CD4-positive, alpha-beta T cell treated with Interleukin-17A for 1 hour (primary cell): ENCODE measurements around the gene MYO7B.

Experiments used
- DNase-seq: peaks from one replicate; pipeline ENCODE4 v3.0.0-alpha.2; 2020

The MYO7B gene

DNA sequence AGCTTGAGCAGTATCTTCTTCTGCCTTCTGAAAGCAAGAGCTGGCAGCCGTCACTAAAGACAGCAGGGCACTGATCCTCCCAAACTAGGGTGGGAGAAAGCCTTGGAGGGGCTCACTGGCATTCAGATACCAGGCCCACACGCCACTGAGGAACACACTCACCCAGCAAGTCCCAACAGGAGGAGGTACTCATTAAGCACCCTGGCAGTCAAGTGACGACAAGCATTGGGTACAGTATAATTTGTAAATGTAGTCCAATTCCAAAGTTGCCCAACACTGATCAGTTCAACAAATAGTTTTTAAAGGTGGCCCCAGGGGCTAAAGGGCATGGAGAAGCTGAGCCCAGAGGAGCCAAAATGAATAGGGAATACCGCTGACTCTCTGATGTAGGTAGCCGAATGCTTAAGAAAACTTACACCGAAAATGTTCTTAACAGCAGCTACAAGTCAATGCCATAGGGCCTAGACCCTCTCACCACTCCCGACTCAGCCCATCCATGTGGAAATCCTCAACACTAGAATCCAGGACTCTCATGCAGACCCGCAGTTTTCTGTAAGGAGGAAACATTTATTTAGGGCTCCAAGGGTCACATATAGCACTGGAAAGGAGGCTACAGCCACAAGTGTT, 129.9 kb downstream of the MYO7B start:
- DNase-seq, result no peak

DNA sequence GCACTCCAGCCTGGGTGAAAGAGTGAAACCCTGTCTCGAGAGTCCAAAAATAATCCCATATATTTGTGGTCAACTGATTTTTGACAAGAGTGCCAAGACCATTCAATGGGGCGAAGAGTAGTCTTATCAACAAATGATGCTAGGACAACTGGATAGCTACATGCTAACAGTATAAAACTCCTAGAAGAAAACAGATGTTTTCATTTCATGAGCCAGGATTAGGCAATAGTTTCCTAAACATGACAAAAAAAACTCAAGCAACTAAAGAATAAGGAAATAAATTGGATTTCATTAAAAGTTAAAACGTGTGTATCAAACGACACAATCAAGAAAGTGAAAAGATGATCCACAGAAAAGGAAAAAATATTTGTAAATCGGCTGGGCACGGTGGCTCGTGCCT, 133.6 kb downstream of the MYO7B start:
- no peak for DNase-seq

- DNase-seq, result no peak
Measured at GRCh38 chr2:127670055-127670956, 134.8 kb downstream of the MYO7B start.

GRCh38 chr2:127670957-127671290, 135.4 kb downstream of the MYO7B start:
- no peak for DNase-seq

DNA sequence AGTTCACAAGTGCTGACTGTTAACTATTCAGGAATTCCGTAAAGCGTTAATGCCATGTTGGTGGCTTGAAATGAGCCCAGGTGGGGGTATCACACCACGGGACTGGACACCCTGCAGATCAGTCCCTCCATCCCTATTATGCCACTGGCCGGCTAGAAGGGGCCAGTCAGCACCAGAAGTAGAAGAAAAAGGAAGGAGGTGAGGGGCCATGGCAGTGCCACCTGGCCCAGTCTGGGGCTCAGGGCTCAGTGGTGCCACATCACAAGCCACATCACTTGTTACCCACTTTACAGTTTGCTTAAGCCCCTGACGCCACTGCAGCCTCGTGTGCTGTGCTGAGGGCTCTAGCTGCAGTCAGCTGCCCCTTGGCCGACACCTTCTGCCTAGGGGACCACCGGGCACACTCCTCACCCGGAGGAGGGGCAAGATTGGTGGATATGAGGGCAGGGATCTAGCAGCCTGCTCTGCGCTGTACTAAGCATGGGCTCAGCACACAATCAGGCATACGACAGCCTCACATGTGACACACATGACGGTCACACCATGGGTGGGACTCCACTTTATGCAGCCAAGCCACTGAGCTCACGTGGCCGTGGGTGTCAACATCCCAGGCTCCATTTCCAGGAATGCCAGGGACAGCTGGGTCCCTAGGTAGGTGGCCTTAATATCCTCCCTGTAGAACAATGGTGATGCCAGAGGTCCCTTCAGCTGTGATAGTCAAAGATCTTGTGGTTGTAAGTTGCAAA, 136.2 kb downstream of the MYO7B start:
- DNase-seq, result no peak

DNA sequence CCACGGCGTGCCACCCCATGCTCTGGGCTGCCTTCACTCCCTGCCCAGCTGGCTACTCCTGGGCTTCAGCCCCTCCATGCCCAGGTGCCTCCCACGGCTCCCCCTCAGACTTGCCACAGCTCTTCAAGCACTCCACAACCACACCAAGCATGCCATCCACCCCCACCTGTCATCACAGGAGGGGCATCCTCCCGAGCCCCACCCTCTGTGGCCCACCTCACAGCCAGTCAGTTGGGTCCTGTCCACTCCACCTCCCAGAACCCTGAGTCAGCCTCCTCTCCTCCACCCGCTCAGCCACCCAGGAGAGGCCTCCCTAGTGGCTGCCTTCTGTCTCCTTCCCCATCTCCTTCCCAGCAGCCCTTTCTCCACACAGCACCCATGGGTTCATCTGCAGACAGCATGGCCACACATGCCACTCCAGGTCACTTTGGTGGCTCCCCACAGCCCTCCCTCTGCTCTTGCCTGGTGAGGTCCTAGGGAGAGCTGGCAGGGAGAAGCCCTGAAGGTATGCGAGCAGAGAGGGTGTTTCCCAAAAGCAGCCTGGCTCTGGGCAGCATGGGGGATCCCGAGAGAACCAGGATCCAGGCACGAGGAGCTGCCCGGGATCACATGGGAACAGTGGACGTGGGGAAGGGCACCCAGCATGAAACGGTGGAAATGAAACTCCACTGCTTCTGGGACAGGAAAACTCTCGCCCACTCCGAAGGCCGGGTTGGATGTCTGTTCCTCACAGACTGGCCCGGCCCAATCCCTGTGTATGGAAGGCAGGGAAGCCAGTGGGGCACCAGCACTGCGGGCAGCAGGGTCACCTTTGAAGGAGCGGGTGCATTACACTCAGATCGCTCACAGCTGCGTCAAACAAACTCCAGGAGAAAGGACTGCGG, 137.1 kb downstream of the MYO7B start:
- DNase-seq, result no peak

- no peak for DNase-seq
Measured at GRCh38 chr2:127673291-127674069, 138.0 kb downstream of the MYO7B start.

DNA sequence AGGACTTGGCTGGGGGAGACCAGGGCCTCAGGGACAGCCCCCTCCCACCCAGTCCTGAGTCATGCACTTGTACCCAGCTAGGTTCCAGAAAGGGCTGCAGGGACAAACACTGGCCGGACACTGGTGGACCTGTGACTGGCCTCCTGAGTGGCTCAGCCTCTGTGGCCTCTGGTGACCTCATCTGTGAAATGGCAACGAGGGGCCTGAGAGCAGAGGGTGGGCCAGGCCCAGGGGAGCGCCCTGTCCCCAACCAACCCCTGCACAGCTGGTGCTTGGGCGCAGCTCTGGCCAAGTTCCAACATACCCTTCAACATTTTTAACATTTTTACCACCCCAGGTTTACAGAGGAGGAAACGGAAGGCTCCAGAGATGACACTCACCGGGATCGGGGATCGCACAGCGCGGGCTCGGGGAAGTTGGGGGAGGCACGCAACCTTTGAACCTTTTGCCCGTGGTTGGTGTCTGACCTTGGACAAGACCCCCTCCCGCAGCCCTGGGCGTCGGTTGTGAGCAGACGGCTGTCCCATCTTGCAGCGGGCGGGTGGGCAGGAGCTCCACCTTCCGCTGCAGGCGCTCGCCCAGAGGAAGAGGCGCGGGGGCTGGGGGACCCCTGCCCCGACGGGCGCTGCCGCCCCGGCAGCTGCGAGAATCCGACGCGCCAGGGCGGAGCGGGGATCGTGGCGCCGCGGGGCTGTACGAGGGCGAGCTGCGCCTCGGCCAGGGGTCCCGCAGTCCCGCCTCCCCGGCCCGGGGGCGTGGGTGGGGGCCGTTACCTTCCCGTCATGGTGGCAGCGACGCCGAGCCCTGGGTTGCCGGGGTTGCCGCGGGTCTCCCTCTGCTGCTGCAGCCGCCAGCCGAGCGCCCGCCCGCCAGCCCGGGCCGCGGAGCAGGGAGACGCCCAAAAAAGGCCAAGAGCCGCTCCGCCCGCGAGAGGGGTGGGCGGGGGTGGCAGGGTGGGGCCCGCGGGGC, 139.0 kb downstream of the MYO7B start:
- no peak for DNase-seq

DNA sequence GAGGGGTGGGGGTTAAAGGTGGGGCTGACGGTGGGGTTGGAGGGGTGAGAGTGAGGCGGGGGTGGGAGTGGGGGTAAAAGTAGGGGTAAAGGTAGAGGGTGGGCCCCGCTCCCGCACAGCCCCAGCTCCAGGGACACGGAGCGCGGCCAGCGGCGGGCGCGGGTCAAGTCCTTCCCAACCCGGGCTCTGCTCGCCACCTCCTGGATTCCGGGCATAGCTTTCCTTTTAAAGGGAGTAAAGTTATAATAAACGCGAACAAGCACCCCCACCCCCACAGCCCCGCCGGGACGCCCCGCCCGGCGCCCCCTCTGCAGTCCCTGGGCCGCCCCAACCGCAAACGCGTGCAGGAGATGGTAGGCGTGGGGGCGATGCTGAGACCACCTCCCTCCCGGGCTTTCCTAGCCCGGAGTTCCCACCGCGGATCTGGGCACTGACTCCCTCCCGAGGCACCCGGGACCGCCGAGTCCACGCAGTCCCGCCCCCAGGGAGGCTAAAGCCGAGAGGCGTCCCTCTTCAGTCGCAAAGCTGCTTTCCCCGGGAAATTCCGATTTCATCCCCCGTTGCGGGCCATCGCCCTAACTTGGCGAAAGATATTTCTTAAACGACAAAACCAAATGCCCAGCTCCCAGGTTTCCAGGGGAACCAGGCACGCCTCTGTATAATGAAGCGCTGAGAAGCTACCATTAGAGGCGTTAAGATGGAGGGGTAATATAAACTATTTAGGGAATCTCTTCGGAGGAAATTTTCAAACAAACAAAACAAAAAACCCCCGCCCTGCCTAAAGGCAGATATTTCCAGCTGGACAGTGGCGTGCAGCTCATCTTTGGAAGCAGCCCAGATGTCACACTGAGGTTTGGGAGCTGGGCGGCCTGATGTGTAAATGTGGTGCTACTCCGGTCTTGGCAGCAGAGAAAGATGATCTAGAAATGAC, 140.1 kb downstream of the MYO7B start, which contains the start of gene LIMS2:
TSS of gene LIMS2 (minus strand) at position 200 of the 931 bp plus-strand sequence. CDS start 506 bp downstream, outside the sequence.
- DNase-seq, result no peak

- DNase-seq, result no peak
Measured at GRCh38 chr2:127676906-127677305, 141.4 kb downstream of the MYO7B start.

DNA sequence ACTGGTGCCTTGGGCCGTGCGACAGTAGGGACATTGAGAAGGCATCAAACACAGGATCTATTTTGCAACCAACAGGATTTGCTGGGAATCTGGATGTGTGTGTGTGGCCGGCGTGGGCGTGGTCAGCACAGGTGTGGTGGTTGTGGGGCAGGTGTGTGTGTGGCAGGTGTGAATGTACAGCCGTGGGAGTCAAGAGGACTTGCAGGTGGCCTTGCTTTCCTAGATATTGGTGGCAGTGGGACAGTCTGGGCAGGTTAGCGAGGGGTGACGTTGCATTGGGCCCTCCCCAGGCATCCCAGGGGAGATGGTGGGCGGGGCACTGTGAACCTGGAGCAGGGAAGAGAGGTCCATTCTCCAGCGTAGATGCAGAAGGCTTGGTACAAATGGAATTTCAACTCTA, 143.0 kb downstream of the MYO7B start:
- no peak for DNase-seq

- DNase-seq, result no peak
Measured at GRCh38 chr2:127678991-127679390, 143.5 kb downstream of the MYO7B start.

DNA sequence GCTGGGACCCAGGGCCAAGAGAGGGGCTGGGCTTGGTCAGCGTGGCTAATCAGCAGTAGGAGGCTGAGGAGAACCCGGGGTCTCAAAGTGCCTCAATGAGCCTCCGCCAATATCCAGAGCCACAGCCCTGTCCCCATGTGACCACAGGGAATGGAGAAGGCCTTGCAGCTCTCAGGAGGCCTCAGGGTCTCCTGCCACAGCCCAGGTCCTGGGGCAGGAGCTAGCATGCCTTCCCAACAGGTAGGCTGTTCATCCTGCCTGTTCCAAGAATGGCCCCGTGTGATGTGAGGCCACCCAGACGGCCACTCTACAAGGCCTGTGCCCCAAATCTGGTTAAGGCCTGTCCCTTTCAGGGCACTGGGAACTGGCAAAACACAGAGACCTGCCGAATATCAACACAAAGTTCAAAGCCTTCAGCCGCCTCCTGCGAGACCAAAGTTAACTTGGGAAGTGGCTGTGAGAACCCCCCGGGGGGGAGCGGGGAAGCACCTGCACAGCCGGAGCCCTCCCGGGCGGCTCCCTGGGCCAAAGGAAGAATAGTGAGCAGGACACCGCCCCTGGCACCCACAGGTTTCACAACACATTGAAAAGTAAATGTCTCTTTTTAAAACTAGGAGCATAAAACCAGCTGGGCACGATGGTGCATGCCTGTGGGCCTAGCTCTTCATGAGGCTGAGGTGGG, 144.3 kb downstream of the MYO7B start:
- DNase-seq, result no peak

DNA sequence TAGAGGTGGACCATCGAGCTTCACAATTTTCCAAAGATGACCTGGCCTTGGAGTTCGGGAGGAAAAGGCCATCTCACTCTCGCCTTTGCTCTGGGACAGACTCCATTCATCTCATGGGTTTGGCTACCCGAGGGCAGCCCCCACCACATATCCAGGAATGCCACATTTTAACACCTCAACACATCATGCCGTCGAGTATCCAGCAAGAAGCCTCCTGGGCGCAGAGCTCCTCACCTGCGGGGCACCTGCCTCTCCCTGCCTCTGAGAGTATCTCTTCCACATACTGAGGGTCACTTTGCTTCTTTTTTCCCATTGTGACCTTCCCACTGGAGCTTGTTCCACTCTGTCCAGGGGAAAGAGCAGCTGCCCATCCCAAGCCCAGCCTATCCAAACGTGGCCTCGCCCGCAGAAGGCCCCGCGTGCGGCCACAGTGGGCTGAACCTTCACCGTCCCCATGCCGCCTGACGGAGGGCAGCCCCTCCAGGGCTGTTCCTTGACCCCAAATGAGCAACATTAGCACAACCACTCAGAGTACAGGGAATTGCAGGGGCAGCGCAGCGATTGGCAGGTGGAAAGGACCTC, 145.3 kb downstream of the MYO7B start:
- no peak for DNase-seq

- no peak for DNase-seq
Measured at GRCh38 chr2:127681288-127681804, 145.9 kb downstream of the MYO7B start.

DNA sequence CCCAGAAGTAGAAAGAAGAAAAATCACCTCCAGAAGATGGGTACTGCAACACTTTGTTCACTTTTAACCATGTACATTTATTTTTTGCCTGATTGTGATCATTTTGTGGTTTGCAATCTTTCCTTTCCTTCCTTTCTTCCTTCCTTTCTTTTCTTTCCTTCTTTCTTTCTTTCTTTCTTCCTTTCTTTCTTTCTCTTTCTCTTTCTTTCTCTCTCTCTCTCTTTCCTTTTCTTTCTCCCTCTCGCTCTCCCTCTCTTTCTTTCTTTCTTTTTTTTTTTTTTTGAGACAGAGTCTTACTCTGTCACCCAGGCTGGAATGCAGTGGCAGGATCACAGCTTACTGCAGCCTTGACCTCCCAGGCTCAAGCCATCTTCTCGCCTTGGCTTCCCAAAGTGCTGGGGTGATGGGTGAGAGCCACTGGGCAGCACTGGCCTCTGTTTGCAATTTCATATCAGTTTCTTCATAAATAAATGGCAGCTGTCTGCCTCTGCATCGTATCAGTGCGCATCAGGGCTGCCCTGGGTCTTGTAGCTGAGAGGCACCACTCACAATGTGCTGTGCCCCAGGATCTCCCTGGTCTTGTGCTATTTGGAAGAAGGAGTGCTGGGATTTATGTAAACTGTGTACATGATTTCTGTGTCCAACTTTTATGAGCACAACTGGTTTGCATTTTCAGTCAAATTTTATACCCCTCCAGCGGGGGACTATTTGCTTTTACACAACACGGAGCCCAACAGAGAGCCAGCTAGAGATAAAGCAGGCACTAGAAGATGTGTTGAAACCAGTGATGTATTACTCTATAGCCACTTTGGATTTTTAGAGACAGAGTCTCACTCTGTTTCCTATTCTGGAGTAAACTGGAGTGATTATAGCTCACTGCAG, 146.7 kb downstream of the MYO7B start:
- no peak for DNase-seq

- DNase-seq, result no peak
Measured at GRCh38 chr2:127683056-127683455, 147.6 kb downstream of the MYO7B start.
